BJ (cell line): ENCODE measurements around the gene MYH11. TPM values are rescaled to one million over a fixed set of nuclear protein-coding genes. Genes with fewer than 3 reads are reported as not detected.

ENCODE experiments used
- CTCF ChIA-PET: fragments of 350-600 bp; formaldehyde crosslinking; extraction: SDS; loops from one replicate; lab custom pipeline; 2021; ENCODE audit warnings: antibody characterized with exemption, inconsistent platforms; lab: Yijun Ruan, JAX
- POLR2A ChIA-PET: fragments of 300-600 bp; sonication (Branson Sonifier 250); formaldehyde crosslinking; extraction: SDS; loops from one replicate; lab custom pipeline; 2021; ENCODE audit warnings: antibody characterized with exemption; lab: Charles Lee
- DNase-seq: peaks from one replicate; pipeline ENCODE4 v3.0.0-alpha.2; 2011; ENCODE audit warnings: low read depth
- H3K27me3 ChIP-seq: 2 replicates; pipeline ENCODE4 v1.6.0; 2011; ENCODE audit warnings: low read length; ENCODE audit not compliant: control insufficient read depth, insufficient read depth
- H3K36me3 ChIP-seq: 2 replicates; pipeline ENCODE4 v1.5.1; 2011; ENCODE audit warnings: low read length; ENCODE audit not compliant: control insufficient read depth, insufficient read depth
- H3K4me3 ChIP-seq: 2 replicates; pipeline ENCODE4 v1.5.1; 2011; ENCODE audit warnings: low read depth, mild to moderate bottlenecking, control low read depth, low read length
- CTCF ChIP-seq: IDR thresholded peaks from 2 replicates; pipeline ENCODE4 v1.5.1; 2011; ENCODE audit warnings: low read depth, mild to moderate bottlenecking, control low read depth, inconsistent platforms, low read length, moderate library complexity; ENCODE audit not compliant: insufficient read depth
- polyA plus RNA-seq: library from polyadenylated mRNA; depleted of rRNA; stranded (reverse); fragments of >200 nt; gene quantifications from 2 replicates; pipeline ENCODE4 v1.2.3, GENCODE V29; 2011

MYH11 gene
- polyA plus RNA-seq, 1 experiment: 0.27 TPM

- ChIA-PET POLR2A (no interaction called here), CTCF (interaction anchor here (1.0 kb wide), 1 partner anchor 199 kb away, joined by 3 read pairs; no protein-coding TSS in a partner anchor)
- H3K27me3 ChIP-seq: peaks cover 10% of the 10 kb centered on the region; the same call in 1 of the 2 replicates
- DNase-seq: no peak
- TF ChIP-seq CTCF: no peak
- H3K4me3 ChIP-seq: no peak overlapping the region
- no peaks in the 10 kb centered on the region for H3K36me3 ChIP-seq
These were observed 56.9 kb downstream of the MYH11 start for GRCh38 chr16:15799851-15800495.

- no peak for TF ChIP-seq CTCF
- no peak for DNase-seq
- ChIA-PET POLR2A (no interaction called here), CTCF (interaction anchor here (1.0 kb wide), 1 partner anchor 198 kb away, joined by 3 read pairs; no protein-coding TSS in a partner anchor)
- no peaks in the 10 kb centered on the region for H3K36me3 ChIP-seq
- peaks cover 8% of the 10 kb centered on the region; the same call in 1 of the 2 replicates for H3K27me3 ChIP-seq
- no peak overlapping the region for H3K4me3 ChIP-seq
These were observed 58.2 kb downstream of the MYH11 start for GRCh38 chr16:15798671-15799070.

GRCh38 chr16:15796885-15797284 lies 59.9 kb downstream of the MYH11 start:
- H3K27me3 ChIP-seq: peaks cover 5% of the 10 kb centered on the region; the same call in 1 of the 2 replicates
- H3K4me3 ChIP-seq: no peak overlapping the region
- DNase-seq: no peak
- TF ChIP-seq CTCF: no peak
- POLR2A ChIA-PET: no interaction called here
- CTCF ChIA-PET: interaction anchor here (1.1 to 1.7 kb wide), 5 partner anchors 14 to 29 kb away, joined by 3 to 6 read pairs (median 4); no protein-coding TSS in a partner anchor
- no peaks in the 10 kb centered on the region for H3K36me3 ChIP-seq

- CTCF ChIA-PET: interaction anchor here (1.1 to 1.7 kb wide), 5 partner anchors 19 to 30 kb away, joined by 3 to 6 read pairs (median 4); no protein-coding TSS in a partner anchor
- Histone ChIP-seq H3K36me3 (no peaks in the 10 kb centered on the region), H3K4me3 (no peak overlapping the region), H3K27me3 (peaks cover 5% of the 10 kb centered on the region; the same call in 1 of the 2 replicates)
- DNase-seq: no peak
- POLR2A ChIA-PET: no interaction called here
- TF ChIP-seq CTCF: no peak
These were observed 61.2 kb downstream of the MYH11 start for GRCh38 chr16:15795615-15796014.

GRCh38 chr16:15792563-15792971 lies 64.3 kb downstream of the MYH11 start:
- Histone ChIP-seq H3K27me3 (no peaks in the 10 kb centered on the region), H3K36me3 (no peaks in the 10 kb centered on the region), H3K4me3 (no peak overlapping the region)
- ChIA-PET CTCF (interaction anchor here (0.7 to 1.8 kb wide), 5 partner anchors 11 to 29 kb away, joined by 3 to 7 read pairs (median 6); no protein-coding TSS in a partner anchor), POLR2A (no interaction called here)
- TF ChIP-seq CTCF: no peak
- no peak for DNase-seq
